Nephron (organoid): ENCODE results near the gene GLRA2.

ENCODE experiments used
- H3K27ac Mint-ChIP-seq, 3 experiments: 2 replicates each; pipeline ENCODE4 v1.8.0; 2020; ENCODE audit warnings: mixed read lengths in 3 of 3, mild to moderate bottlenecking in 2 of 3, moderate library complexity in 1 of 3
- H3K27me3 Mint-ChIP-seq: 2 replicates; pipeline ENCODE4 v1.8.0; 2021; ENCODE audit warnings: low read depth, mild to moderate bottlenecking, moderate library complexity, mixed read lengths
- H3K36me3 Mint-ChIP-seq: 2 replicates; pipeline ENCODE4 v1.8.0; 2020; ENCODE audit warnings: low read depth, mixed read lengths
- H3K4me1 Mint-ChIP-seq: 2 replicates; pipeline ENCODE4 v1.8.0; 2020; ENCODE audit warnings: mixed read lengths
- H3K4me3 Mint-ChIP-seq, 3 experiments: 2 replicates each; pipeline ENCODE4 v1.8.0; 2020; ENCODE audit warnings: mild to moderate bottlenecking in 3 of 3, mixed read lengths in 3 of 3, moderate library complexity in 2 of 3
- H3K9me3 Mint-ChIP-seq: 2 replicates; pipeline ENCODE4 v1.8.0; 2020; ENCODE audit warnings: mixed read lengths
- CTCF ChIP-seq, 3 experiments: fragments of 200-600 bp; sonication (generic); IDR thresholded peaks; one replicate each; pipeline ENCODE4 v1.5.0; 2021; ENCODE audit warnings: antibody characterized with exemption in 3 of 3; ENCODE audit not compliant: unreplicated experiment in 3 of 3

GLRA2 gene

DNA sequence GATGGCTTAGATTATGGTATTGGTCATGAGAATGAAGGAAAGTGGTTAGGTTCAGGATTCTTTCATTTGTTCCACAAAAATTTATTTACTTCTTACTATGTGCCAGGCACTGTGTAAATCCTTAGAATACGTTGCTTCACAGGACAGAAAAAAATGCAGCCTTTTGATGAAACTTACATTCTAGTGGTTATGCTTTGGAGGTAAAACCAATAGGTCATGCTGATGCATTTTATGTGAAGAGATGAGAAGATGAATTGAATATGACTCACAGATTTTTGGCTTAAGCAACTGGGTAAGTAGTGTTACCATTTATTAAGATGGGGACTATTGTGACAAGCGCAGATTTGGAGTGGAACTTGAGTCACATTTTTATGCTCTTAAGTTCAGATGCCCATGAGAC is 165.3 kb downstream of the GLRA2 start:
- Mint-ChIP-seq H3K27ac (no peak overlapping the region), H3K4me3 (no peak overlapping the region), H3K9me3 (peaks cover 3% of the 10 kb centered on the region), H3K27me3 (no peaks in the 10 kb centered on the region), H3K36me3 (no peaks in the 10 kb centered on the region), H3K4me1 (no peaks in the 10 kb centered on the region)
- no peak for TF ChIP-seq CTCF (IDR thresholded peaks at IDR 0.05; ENCODE audit: unreplicated experiment in 3 of 3)

DNA sequence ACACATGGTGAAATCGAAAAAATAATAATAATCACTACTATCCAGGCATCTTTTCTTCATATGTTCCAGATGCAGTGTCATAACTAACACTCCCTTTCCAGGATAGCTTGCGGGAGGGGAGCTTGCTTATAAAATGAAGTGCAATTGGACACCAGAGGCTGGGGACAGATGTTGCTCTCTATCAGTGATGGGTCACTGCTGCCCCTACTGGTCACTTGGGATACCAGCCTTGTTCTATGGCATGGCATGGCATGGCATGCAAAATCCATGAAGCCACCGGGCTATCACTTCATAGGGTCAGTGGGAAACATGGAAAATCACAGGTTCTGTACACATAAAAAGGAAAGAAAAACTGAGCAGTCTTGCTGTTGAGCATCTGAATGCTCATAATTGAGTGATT is 168.1 kb downstream of the GLRA2 start:
- Mint-ChIP-seq H3K36me3 (no peaks in the 10 kb centered on the region), H3K27ac (no peak overlapping the region), H3K4me3 (no peak overlapping the region), H3K4me1 (no peaks in the 10 kb centered on the region), H3K27me3 (no peaks in the 10 kb centered on the region), H3K9me3 (peaks cover 3% of the 10 kb centered on the region)
- peak in 1 of 3 experiments; percentile 34 for TF ChIP-seq CTCF (IDR thresholded peaks at IDR 0.05; ENCODE audit: unreplicated experiment in 3 of 3)

- Mint-ChIP-seq H3K27me3 (no peaks in the 10 kb centered on the region), H3K4me3 (no peak overlapping the region), H3K4me1 (no peaks in the 10 kb centered on the region), H3K27ac (no peak overlapping the region), H3K36me3 (no peaks in the 10 kb centered on the region), H3K9me3 (peaks cover 3% of the 10 kb centered on the region)
- no peak for TF ChIP-seq CTCF (IDR thresholded peaks at IDR 0.05; ENCODE audit: unreplicated experiment in 3 of 3)
Measured at GRCh38 chrX:14698790-14699189, 169.5 kb downstream of the GLRA2 start.

GRCh38 chrX:14700982-14701381 is 171.6 kb downstream of the GLRA2 start:
- peaks cover 3% of the 10 kb centered on the region for H3K9me3 Mint-ChIP-seq
- no peaks in the 10 kb centered on the region for H3K36me3 Mint-ChIP-seq
- TF ChIP-seq CTCF (IDR thresholded peaks at IDR 0.05; ENCODE audit: unreplicated experiment in 3 of 3), result no peak
- H3K27ac Mint-ChIP-seq, result no peak overlapping the region
- H3K4me1 Mint-ChIP-seq, result no peaks in the 10 kb centered on the region
- no peak overlapping the region for H3K4me3 Mint-ChIP-seq
- H3K27me3 Mint-ChIP-seq, result no peaks in the 10 kb centered on the region

- Mint-ChIP-seq H3K27me3 (no peaks in the 10 kb centered on the region), H3K4me1 (no peaks in the 10 kb centered on the region), H3K36me3 (no peaks in the 10 kb centered on the region), H3K9me3 (no peaks in the 10 kb centered on the region), H3K4me3 (no peak overlapping the region), H3K27ac (no peak overlapping the region)
- TF ChIP-seq CTCF (IDR thresholded peaks at IDR 0.05; ENCODE audit: unreplicated experiment in 3 of 3), result no peak
Measured at GRCh38 chrX:14702145-14702544, 172.8 kb downstream of the GLRA2 start.

GRCh38 chrX:14712096-14712495 is 182.8 kb downstream of the GLRA2 start:
- Mint-ChIP-seq H3K4me1 (no peaks in the 10 kb centered on the region), H3K4me3 (no peak overlapping the region), H3K9me3 (peaks cover 6% of the 10 kb centered on the region), H3K36me3 (no peaks in the 10 kb centered on the region), H3K27me3 (no peaks in the 10 kb centered on the region), H3K27ac (no peak overlapping the region)
- TF ChIP-seq CTCF (IDR thresholded peaks at IDR 0.05; ENCODE audit: unreplicated experiment in 3 of 3), result no peak
